Panc1 (cell line): ENCODE measurements around the gene PBRM1.

Experiments used
- POLR2AphosphoS5 ChIP-seq: IDR thresholded peaks from 2 replicates; pipeline ENCODE4 v1.6.1; 2012; ENCODE audit warnings: mild to moderate bottlenecking, low read depth, low read length, moderate library complexity
- SIN3A ChIP-seq: IDR thresholded peaks from 2 replicates; pipeline ENCODE4 v1.6.1; 2012; ENCODE audit warnings: low read depth, mild to moderate bottlenecking, low read length, moderate library complexity, borderline replicate concordance; ENCODE audit not compliant: insufficient read depth
- TCF7L2 ChIP-seq: IDR thresholded peaks from 2 replicates; pipeline ENCODE4 v1.6.1; 2011; ENCODE audit warnings: mild to moderate bottlenecking, low read depth, low read length, inconsistent platforms
- TF ChIP-seq, protein P1 (sequence below): fragments of 450-650 bp; IDR thresholded peaks from 2 replicates; pipeline ENCODE4 v1.5.1; 2017; ENCODE audit warnings: mild to moderate bottlenecking
- TF ChIP-seq, protein P2 (sequence below), 2 experiments: IDR thresholded peaks; 2 replicates each; pipeline ENCODE4 v1.6.1; 2011 to 2012; ENCODE audit warnings: low read depth in 2 of 2, control low read depth in 1 of 2, low read length in 1 of 2, mild to moderate bottlenecking in 1 of 2, moderate library complexity in 1 of 2; ENCODE audit not compliant: insufficient read depth in 1 of 2

DNA sequence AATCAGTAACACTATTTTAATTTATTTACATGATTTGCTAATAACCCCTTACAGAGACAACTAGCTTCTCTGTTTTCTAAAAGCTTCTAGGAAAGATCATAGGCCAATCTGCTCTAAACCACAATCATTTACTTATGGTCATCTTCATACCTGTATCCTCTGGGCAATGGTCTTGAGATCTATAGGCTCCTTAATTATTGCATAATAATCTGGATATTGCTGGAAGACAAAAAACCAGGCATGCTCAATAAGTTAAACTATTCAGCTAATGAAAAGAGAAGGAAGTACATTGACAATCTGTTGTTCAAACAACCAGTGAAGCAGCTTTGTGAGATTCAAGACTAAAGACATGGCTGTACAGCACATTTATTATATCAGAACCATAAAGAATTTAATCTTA lies 34.1 kb downstream of the PBRM1 start:
- TF ChIP-seq POLR2AphosphoS5 (no peak), TCF7L2 (no peak), SIN3A (no peak)
- TF ChIP-seq, protein P1, sequence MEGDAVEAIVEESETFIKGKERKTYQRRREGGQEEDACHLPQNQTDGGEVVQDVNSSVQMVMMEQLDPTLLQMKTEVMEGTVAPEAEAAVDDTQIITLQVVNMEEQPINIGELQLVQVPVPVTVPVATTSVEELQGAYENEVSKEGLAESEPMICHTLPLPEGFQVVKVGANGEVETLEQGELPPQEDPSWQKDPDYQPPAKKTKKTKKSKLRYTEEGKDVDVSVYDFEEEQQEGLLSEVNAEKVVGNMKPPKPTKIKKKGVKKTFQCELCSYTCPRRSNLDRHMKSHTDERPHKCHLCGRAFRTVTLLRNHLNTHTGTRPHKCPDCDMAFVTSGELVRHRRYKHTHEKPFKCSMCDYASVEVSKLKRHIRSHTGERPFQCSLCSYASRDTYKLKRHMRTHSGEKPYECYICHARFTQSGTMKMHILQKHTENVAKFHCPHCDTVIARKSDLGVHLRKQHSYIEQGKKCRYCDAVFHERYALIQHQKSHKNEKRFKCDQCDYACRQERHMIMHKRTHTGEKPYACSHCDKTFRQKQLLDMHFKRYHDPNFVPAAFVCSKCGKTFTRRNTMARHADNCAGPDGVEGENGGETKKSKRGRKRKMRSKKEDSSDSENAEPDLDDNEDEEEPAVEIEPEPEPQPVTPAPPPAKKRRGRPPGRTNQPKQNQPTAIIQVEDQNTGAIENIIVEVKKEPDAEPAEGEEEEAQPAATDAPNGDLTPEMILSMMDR = no peak
- TF ChIP-seq, protein P2, sequence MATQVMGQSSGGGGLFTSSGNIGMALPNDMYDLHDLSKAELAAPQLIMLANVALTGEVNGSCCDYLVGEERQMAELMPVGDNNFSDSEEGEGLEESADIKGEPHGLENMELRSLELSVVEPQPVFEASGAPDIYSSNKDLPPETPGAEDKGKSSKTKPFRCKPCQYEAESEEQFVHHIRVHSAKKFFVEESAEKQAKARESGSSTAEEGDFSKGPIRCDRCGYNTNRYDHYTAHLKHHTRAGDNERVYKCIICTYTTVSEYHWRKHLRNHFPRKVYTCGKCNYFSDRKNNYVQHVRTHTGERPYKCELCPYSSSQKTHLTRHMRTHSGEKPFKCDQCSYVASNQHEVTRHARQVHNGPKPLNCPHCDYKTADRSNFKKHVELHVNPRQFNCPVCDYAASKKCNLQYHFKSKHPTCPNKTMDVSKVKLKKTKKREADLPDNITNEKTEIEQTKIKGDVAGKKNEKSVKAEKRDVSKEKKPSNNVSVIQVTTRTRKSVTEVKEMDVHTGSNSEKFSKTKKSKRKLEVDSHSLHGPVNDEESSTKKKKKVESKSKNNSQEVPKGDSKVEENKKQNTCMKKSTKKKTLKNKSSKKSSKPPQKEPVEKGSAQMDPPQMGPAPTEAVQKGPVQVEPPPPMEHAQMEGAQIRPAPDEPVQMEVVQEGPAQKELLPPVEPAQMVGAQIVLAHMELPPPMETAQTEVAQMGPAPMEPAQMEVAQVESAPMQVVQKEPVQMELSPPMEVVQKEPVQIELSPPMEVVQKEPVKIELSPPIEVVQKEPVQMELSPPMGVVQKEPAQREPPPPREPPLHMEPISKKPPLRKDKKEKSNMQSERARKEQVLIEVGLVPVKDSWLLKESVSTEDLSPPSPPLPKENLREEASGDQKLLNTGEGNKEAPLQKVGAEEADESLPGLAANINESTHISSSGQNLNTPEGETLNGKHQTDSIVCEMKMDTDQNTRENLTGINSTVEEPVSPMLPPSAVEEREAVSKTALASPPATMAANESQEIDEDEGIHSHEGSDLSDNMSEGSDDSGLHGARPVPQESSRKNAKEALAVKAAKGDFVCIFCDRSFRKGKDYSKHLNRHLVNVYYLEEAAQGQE (IDR thresholded peaks at IDR 0.05; ENCODE audit: insufficient read depth in 1 of 2, low read depth in 2 of 2, low read length in 1 of 2) = no peak
